Measurements from ENCODE around the gene BSND. TPM values are rescaled to one million over a fixed set of nuclear protein-coding genes. Genes with fewer than 3 reads are reported as not detected.

Gene BSND
- total and polyA plus RNA-seq, 7 donors, result not detected

GRCh38 chr1:55038552-55038838 is 39.8 kb downstream of the BSND start:
- no peaks in the 10 kb centered on the region for H3K36me3 ChIP-seq (ENCODE audit: insufficient read depth in 1 of 2, low read depth in 1 of 2)
- TF ChIP-seq CTCF (IDR thresholded peaks at IDR 0.05), result no peak
- peaks cover 6% of the 10 kb centered on the region for H3K4me1 ChIP-seq
- H3K27ac ChIP-seq, result no peak overlapping the region
- WGBS, 3 donors, result 87 to 95% (median 92%) methylated on average over 3 of the region's 3 CpGs
- ATAC-seq (no peak), DNase-seq (no peak)
- intact Hi-C loops (cut with DNase I), result no loop called here
- peaks cover 0 to 56% (median 8%) of the 10 kb centered on the region in 3 donors for H3K27me3 ChIP-seq (ENCODE audit: insufficient read depth in 3 of 3, low read length in 2 of 3)
- H3K9me3 ChIP-seq, result no peaks in the 10 kb centered on the region
- H3K4me3 ChIP-seq, result no peak overlapping the region

- 32 to 48% (median 46%) methylated on average over 9 of the region's 9 CpGs for WGBS, 3 donors
- intact Hi-C loops (cut with DNase I), result no loop called here
- ATAC-seq (peak in 1 of 4 donors; percentile 15), DNase-seq (no peak)
- Histone ChIP-seq H3K27me3 (ENCODE audit: insufficient read depth in 3 of 3, low read length in 2 of 3) (peaks cover 0 to 56% (median 8%) of the 10 kb centered on the region in 3 donors), H3K9me3 (no peaks in the 10 kb centered on the region), H3K4me1 (peaks cover 6% of the 10 kb centered on the region), H3K36me3 (ENCODE audit: insufficient read depth in 1 of 2, low read depth in 1 of 2) (no peaks in the 10 kb centered on the region), H3K27ac (no peak overlapping the region), H3K4me3 (no peak overlapping the region)
- TF ChIP-seq CTCF (IDR thresholded peaks at IDR 0.05), result no peak
These were observed 40.2 kb downstream of the BSND start for GRCh38 chr1:55038974-55039341.

GRCh38 chr1:55039342-55040082 is 40.8 kb downstream of the BSND start, which contains the start of gene PCSK9:
TSS of gene PCSK9 (plus strand) at chr1:55039548. CDS start at chr1:55039838, 290 bp downstream.
- H3K9me3 ChIP-seq, result no peaks in the 10 kb centered on the region
- WGBS, 3 donors, result 1 to 2% (median 2%) methylated on average over 60 to 67 of the region's 67 CpGs
- H3K4me3 ChIP-seq, result peak within 1 kb of the TSS; percentile 44
- peak; percentile 60 to 81 (median 71) for ATAC-seq
- no peak for TF ChIP-seq CTCF (IDR thresholded peaks at IDR 0.05)
- no peaks in the 10 kb centered on the region for H3K36me3 ChIP-seq (ENCODE audit: insufficient read depth in 1 of 2, low read depth in 1 of 2)
- H3K27ac ChIP-seq, result no peak within 1 kb of the TSS
- H3K4me1 ChIP-seq, result peaks cover 6% of the 10 kb centered on the region
- H3K27me3 ChIP-seq (ENCODE audit: insufficient read depth in 3 of 3, low read length in 2 of 3), result peaks cover 0 to 54% (median 8%) of the 10 kb centered on the region in 3 donors
- DNase-seq, result no peak
- intact Hi-C loops (cut with DNase I), result no loop called here

GRCh38 chr1:55040083-55040932 is 41.6 kb downstream of the BSND start:
- DNase-seq (no peak), ATAC-seq (peak; percentile 7 to 51 (median 33))
- Histone ChIP-seq H3K4me3 (peak overlapping the region; percentile 44), H3K9me3 (no peaks in the 10 kb centered on the region), H3K27me3 (ENCODE audit: insufficient read depth in 3 of 3, low read length in 2 of 3) (peaks cover 0 to 46% (median 6%) of the 10 kb centered on the region in 3 donors), H3K4me1 (peaks cover 6% of the 10 kb centered on the region), H3K27ac (no peak overlapping the region), H3K36me3 (ENCODE audit: insufficient read depth in 1 of 2, low read depth in 1 of 2) (no peaks in the 10 kb centered on the region)
- TF ChIP-seq CTCF (IDR thresholded peaks at IDR 0.05), result no peak
- WGBS, 3 donors, result 13 to 23% (median 14%) methylated on average over 47 to 49 of the region's 49 CpGs
- intact Hi-C loops (cut with DNase I), result no loop called here
